IPS DF 6.9 (cell line): ENCODE results near the gene SKI.
A peak's percentile ranks its signal among the peaks of the same experiment; 100 is the strongest.

Experiments
- DNase-seq: peaks from one replicate; pipeline ENCODE4 v3.0.0-alpha.2; 2013; ENCODE audit warnings: low read depth, low spot score
- H3K27ac ChIP-seq: one replicate; pipeline ENCODE4 v1.5.1; 2013; ENCODE audit warnings: low read length, control low read depth
- H3K27me3 ChIP-seq: 2 replicates; pipeline ENCODE4 v1.6.1; 2013; ENCODE audit warnings: mild to moderate bottlenecking, low read length; ENCODE audit not compliant: control insufficient read depth, insufficient read depth
- H3K36me3 ChIP-seq: 2 replicates; pipeline ENCODE4 v1.6.1; 2013; ENCODE audit warnings: low read length; ENCODE audit not compliant: control insufficient read depth, insufficient read depth
- H3K4me1 ChIP-seq: 2 replicates; pipeline ENCODE4 v1.6.1; 2013; ENCODE audit warnings: low read length; ENCODE audit not compliant: control insufficient read depth, insufficient read depth
- H3K4me3 ChIP-seq: 2 replicates; pipeline ENCODE4 v1.5.1; 2013; ENCODE audit warnings: mild to moderate bottlenecking, low read length
- H3K9me3 ChIP-seq: 2 replicates; pipeline ENCODE4 v1.6.1; 2013; ENCODE audit warnings: low read length, inconsistent platforms; ENCODE audit not compliant: control insufficient read depth, insufficient read depth
- WGBS: extraction: QIAGEN DNeasy Blood & Tissue Kit; methylation state at CpG from one replicate; pipeline ENCODE4 v1.1.7; 2013; ENCODE audit warnings: mixed read lengths, missing lambda C conversion rate; ENCODE audit not compliant: insufficient read length, insufficient coverage; 5-methylcytosine and 5-hydroxymethylcytosine counted together

Gene SKI

DNA sequence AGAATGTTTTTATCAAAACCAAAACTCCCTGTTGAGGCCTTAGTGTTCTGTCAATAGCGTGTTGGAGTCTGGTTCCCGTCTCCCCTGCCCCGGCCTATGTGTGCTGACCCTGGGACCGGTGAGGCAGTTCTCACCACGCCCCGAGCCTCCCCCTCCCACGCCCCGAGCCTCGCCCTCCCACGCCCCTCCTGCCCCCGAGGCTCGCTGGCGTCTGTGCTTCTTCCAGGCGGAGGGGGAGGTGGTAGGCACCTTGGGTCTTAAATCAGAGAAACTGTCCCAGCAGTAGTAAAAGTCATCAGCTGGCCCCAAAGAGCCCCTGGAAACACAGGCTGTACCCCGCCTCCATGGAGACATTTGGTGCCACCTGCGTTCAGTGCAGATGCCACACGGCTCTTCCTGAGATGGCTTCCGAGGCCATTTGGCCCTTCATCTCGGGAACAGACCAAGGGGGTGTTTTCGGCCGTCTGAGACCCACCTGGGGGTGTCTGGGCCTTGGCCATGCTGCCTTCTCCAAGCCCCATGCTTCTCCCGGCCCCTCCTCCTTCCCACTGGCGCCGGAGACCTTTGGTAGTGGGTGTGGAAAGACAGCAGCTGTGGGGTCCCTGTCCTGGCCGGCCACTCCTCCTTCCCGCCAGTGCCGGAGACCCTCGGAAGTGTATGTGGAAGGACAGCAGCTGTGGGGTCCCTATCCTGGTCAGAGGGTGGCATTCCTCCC, 44.7 kb downstream of the SKI start:
- Histone ChIP-seq H3K36me3 (peaks cover 4% of the 10 kb centered on the region), H3K27me3 (no peaks in the 10 kb centered on the region), H3K4me3 (no peak overlapping the region), H3K27ac (no peak overlapping the region), H3K4me1 (peaks cover 20% of the 10 kb centered on the region), H3K9me3 (no peaks in the 10 kb centered on the region)
- DNase-seq: no peak
- WGBS: no CpG with 5 or more reads among the region's 28 CpGs

DNA sequence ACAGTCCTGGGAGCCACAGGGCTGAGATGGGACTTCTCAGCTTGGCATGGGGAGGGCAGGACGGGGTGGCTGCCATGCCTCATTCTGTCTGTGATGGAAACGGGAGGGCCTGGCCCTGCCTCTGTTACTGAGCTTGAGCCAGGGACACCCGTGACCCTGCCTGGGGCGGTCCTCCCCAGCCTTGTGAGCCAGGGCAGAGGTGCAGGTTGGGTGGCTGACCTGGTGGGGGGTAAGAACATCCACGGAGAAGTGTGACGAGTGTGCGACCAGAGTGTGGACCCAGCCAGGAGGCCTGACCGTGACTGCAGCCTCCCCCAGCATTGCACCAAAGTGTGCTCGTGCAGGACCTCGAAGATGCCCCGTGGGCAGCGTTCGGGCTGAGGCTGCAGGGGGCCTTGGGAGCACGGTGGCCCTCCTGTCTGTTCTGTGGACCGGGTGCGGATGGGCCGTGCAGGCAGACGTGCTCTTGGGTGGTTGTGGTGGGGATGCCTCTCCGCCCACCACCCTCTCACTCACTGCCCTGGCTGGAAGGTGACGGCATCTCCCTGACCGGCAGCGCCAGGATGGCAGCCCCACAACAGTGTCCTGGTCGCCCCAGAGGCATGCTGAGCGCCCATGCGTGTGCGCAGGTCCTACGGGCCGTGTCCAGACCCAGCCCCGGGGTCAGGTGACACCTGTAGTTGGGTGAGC, 45.4 kb downstream of the SKI start:
- no peak for DNase-seq
- WGBS: no CpG with 5 or more reads among the region's 29 CpGs
- Histone ChIP-seq H3K27ac (no peak overlapping the region), H3K4me3 (no peak overlapping the region), H3K36me3 (peaks cover 5% of the 10 kb centered on the region), H3K4me1 (peaks cover 24% of the 10 kb centered on the region), H3K27me3 (no peaks in the 10 kb centered on the region), H3K9me3 (no peaks in the 10 kb centered on the region)

DNA sequence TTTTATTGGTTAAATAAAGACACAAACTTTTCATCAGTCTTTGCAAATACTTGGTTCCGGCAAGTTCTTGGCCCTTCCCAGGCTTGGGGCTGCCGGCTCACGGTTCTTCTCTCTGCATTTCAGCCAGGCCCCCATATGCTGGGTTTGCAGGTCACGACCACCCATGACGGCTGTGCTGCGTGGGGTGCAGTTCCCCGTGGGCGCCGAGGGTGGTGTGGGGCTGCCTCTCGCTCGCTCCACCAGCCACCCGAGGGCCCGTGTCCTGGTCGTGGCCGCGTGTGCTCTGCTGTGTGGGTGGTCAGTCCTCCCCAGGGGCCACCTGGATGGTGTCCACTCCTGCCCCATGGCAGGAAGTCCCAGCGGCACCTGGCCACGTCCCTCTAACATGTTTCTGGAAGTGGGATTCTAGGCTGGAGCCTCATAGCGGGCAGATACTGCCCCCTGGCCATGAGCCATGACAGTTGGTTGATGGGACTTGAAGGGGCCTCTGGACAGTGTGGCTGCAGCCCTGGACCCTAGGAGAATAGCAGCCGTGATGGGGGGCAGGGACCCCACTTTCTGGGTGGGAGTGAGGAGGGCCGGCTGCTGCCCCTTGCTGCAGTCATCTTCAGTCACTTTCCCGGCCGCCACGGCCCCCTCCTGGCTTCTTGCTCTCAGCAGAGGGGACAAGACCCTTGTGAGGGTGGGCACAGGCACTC, 46.3 kb downstream of the SKI start:
- H3K9me3 ChIP-seq: no peaks in the 10 kb centered on the region
- no CpG with 5 or more reads among the region's 24 CpGs for WGBS
- peaks cover 5% of the 10 kb centered on the region for H3K36me3 ChIP-seq
- no peak overlapping the region for H3K27ac ChIP-seq
- H3K27me3 ChIP-seq: no peaks in the 10 kb centered on the region
- peaks cover 29% of the 10 kb centered on the region for H3K4me1 ChIP-seq
- H3K4me3 ChIP-seq: no peak overlapping the region
- no peak for DNase-seq

DNA sequence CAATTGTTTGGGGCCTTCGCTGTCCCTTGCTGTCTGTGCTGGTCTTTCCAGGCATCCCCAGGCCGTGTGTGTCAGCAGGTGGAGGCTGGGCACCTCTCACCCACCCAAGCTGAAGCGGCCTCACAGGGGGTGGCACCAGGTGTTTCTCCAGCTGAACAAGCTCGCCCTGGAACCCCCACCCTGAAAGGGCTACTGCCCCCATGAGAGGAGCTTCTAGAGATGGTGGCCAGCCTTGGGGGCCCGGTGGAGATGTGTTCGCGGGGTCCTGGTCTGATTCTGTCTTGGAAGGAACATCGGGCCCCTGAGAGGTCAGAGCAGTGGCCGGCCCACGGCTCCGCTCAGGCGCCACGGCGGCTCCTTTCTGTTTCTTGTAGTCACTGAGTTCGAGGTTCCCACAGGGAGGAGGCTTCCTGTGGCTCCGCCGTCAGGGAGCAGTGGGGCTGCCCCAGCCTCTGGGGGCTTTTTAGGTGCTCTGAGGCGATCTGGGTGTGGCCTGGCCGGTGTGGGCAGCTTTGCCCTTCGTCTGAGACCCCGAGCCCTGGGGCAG, 46.9 kb downstream of the SKI start:
- Histone ChIP-seq H3K9me3 (no peaks in the 10 kb centered on the region), H3K4me3 (no peak overlapping the region), H3K27me3 (no peaks in the 10 kb centered on the region), H3K27ac (no peak overlapping the region), H3K4me1 (peaks cover 27% of the 10 kb centered on the region), H3K36me3 (peaks cover 5% of the 10 kb centered on the region)
- DNase-seq: no peak
- no CpG with 5 or more reads among the region's 21 CpGs for WGBS

DNA sequence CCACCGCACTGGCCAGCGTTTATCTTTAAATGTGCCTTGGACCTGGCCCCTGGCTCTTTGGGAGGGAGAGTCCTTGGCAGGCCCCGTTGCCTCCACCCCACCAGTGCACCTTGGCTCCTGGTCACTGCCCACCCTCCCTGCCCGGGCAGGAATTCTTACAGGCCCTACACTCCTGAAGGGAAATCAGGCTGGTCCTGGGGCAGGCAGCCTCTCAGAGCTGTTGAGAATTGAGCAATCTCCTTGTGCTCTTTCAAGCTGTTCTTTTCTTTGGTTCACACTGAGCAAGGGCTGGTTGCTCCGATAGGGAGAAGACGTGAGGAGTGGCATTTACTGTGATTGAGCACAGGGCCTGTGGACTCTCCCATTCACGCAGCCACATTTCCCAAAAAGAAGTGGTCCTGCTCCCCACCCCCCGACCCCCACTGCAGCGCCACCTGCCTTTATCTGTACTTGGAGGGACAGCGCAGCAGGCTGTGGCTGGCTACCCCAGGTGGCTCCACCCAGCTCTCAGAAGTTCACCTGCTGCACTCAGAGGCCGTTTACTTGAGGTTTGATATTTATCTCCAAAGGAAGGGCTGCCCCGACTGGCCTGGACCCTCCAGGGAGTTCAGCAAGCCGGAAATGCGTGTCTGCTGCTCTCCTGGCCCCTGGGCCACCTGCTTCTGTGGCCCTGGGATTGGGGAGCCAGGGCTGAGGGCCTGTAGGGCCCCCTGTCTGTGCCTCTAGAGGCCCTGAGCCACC, 47.8 kb downstream of the SKI start:
- H3K9me3 ChIP-seq: no peaks in the 10 kb centered on the region
- no CpG with 5 or more reads among the region's 14 CpGs for WGBS
- no peaks in the 10 kb centered on the region for H3K27me3 ChIP-seq
- no peak for DNase-seq
- H3K4me3 ChIP-seq: no peak overlapping the region
- peaks cover 20% of the 10 kb centered on the region for H3K4me1 ChIP-seq
- H3K36me3 ChIP-seq: peaks cover 5% of the 10 kb centered on the region
- no peak overlapping the region for H3K27ac ChIP-seq

DNA sequence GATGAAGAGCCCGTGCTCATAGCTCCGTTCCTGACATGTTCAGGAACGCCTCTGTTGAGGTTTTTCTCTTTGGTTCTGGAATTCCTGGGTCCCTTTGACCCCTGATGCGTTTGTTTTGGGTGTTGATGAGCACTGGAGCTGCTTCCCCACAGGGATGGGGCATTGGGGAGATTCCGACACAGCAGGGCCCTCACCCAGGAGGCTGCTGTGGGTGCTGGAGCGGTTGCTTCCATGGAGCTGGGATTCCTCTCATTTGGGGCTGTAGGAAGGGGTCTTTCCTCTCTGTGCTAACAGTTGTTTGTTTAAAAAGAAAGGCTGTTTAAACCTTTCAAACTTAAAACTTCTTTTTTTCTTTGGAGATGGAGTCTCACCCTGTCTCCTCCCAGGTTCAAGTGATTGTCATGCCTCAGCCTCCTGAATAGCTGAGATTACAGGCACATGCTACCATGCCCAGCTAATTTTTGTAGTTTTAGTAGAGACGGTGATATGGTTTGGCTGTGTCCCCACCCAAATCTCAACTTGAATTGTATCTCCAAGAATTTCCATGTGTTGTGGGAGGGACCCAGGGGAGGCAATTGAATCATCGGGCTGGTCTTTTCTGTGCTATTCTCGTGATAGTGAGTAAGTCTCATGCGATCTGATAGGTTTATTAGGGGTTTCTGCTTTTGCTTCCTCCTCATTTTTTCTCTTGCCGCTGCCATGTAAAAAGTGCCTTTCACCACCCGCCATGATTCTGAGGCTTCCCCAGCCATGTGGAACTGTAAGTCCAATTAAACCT, 48.9 kb downstream of the SKI start:
- Histone ChIP-seq H3K4me1 (peaks cover 16% of the 10 kb centered on the region), H3K27me3 (no peaks in the 10 kb centered on the region), H3K27ac (no peak overlapping the region), H3K9me3 (no peaks in the 10 kb centered on the region), H3K4me3 (no peak overlapping the region), H3K36me3 (peaks cover 5% of the 10 kb centered on the region)
- no peak for DNase-seq
- no CpG with 5 or more reads among the region's 12 CpGs for WGBS

DNA sequence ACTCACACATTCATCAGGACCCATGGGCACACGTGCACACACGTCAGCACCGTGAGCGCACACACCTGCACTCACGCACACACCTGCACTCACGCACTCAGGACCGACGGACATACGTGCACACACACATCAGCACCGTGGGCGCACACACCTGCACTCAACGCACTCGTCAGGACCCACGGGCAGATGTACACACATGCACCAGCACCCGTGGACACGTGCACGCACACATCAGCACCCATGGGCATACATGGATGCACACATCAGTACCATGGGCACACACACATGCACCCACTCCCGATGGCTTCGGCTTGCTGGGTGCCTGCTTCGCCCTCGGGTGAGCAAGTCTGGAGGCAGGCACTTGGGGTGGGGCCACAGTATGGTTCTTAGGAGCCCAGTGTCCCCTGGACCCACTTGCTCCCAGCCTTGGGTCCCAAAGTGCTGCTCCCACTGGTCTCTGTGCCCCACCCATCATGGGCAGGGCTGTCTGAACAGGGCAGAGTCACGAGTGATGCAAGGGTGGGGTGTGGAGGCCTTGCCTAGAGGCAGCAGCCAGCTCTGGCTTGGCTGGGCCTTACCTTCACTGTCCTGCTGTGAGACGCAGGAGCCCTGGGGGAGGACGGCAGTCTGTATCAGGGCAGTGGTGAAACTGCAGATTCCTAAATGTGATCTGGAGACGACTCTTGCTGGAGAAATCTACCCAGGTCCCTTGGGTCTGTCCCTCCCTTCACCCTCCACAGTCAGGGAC, 49.8 kb downstream of the SKI start:
- H3K27ac ChIP-seq: peak overlapping the region; percentile 7
- no peaks in the 10 kb centered on the region for H3K9me3 ChIP-seq
- no peaks in the 10 kb centered on the region for H3K27me3 ChIP-seq
- peaks cover 5% of the 10 kb centered on the region for H3K36me3 ChIP-seq
- H3K4me3 ChIP-seq: no peak overlapping the region
- DNase-seq: no peak
- peaks cover 16% of the 10 kb centered on the region for H3K4me1 ChIP-seq
- WGBS: no CpG with 5 or more reads among the region's 25 CpGs

DNA sequence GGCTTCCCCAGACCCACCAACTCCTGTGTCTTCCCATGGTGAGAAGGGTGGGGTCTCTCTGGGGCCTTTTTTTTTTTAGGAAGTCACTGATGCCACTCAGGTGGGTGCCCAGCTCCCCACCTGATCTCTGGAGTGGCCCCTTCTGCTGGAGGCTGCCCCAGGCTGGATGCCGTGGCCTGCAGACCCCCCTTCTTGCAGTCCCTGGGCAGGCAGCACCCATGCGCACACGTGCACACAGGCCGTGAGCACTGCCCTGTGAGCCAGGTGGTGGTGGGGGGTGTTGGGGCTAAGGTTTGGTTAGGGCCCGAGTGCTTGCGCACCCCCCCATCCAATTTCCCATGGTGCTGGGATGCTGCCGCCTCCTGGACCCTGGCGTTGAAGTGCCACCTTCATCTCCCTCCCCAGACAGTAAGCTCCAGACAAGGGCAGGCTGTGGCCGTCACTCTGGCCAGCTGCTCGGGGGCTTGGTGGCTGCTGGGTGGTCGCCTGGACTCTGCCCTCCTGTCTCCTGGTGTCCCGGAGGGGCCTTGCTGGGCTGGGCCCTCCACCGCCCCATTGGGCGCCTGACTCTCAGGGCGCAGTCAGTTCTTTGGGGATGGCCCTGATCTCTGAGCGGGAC, 50.6 kb downstream of the SKI start:
- no peak overlapping the region for H3K4me3 ChIP-seq
- no peaks in the 10 kb centered on the region for H3K9me3 ChIP-seq
- peaks cover 5% of the 10 kb centered on the region for H3K36me3 ChIP-seq
- H3K4me1 ChIP-seq: peaks cover 13% of the 10 kb centered on the region
- no peak for DNase-seq
- no peaks in the 10 kb centered on the region for H3K27me3 ChIP-seq
- no peak overlapping the region for H3K27ac ChIP-seq
- no CpG with 5 or more reads among the region's 16 CpGs for WGBS

DNA sequence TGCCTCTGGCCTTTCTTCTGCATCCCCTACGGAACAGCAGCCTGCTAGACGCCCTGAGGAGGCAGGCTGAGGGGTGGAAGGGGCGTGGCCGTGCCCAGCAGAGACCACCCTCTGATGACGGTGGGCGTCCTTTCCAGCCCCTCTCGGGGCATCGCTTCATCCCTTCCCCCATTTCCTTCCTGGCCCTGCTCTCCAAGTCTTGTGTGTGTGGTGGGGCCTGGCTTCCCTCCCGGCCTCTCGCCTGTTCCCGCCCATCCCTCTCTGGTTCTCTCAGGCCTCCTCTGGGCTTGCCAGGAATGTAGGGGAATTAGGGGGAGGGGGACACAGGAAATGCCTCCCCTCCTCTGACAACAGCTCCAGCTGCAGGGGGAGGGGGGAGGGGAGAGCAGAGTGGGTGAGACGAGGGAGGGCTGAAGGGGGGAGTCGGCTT, 51.1 kb downstream of the SKI start:
- H3K4me1 ChIP-seq: peaks cover 13% of the 10 kb centered on the region
- no CpG with 5 or more reads among the region's 13 CpGs for WGBS
- no peaks in the 10 kb centered on the region for H3K9me3 ChIP-seq
- H3K36me3 ChIP-seq: peaks cover 5% of the 10 kb centered on the region
- H3K4me3 ChIP-seq: no peak overlapping the region
- H3K27ac ChIP-seq: no peak overlapping the region
- H3K27me3 ChIP-seq: no peaks in the 10 kb centered on the region
- peak; percentile 91 for DNase-seq
